Astrocyte (in vitro differentiated cells and primary cell): ENCODE measurements around the gene NUP37.

Experiments used
- CTCF ChIP-seq: IDR thresholded peaks from 2 replicates; pipeline ENCODE4 v1.5.1; 2011; ENCODE audit warnings: low read depth, mild to moderate bottlenecking, inconsistent platforms, low read length, moderate library complexity; ENCODE audit not compliant: insufficient read depth
- EZH2 ChIP-seq: IDR thresholded peaks from 2 replicates; pipeline ENCODE4 v1.6.1; 2012; ENCODE audit warnings: mild to moderate bottlenecking, low read length, inconsistent platforms; ENCODE audit not compliant: insufficient read depth

GRCh38 chr12:102063069-102063468 is 56.8 kb downstream of the NUP37 start:
- no peak for TF ChIP-seq CTCF
- no peak for TF ChIP-seq EZH2
